ENCODE results near the gene PAPPA. TPM values are rescaled to one million over a fixed set of nuclear protein-coding genes. Genes with fewer than 3 reads are reported as not detected.

Gene PAPPA
- total RNA-seq, 1 experiment from 2014 or later, result 0.05 TPM

GRCh38 chr9:116238225-116238624 is 84.6 kb downstream of the PAPPA start (continued):
- no peak for TF ChIP-seq REST (IDR thresholded peaks at IDR 0.05; ENCODE audit: low read depth)

- no peak for ATAC-seq
- TF ChIP-seq FOSL1 (IDR thresholded peaks at IDR 0.05; ENCODE audit: low read depth), result no peak
- TF ChIP-seq POLR2A (IDR thresholded peaks at IDR 0.05; ENCODE audit: borderline replicate concordance, extremely low read depth, insufficient read depth, insufficient read length), result no peak
- TF ChIP-seq CEBPB (IDR thresholded peaks at IDR 0.05; ENCODE audit: low read depth), result no peak
- no peak for TF ChIP-seq SP1 (IDR thresholded peaks at IDR 0.05; ENCODE audit: low read depth)
- BruUV-seq (replicated peaks), result no TSS peak
These were observed 85.3 kb downstream of the PAPPA start for GRCh38 chr9:116238776-116239340.

More at GRCh38 chr9:116238776-116239340, 85.3 kb downstream of the PAPPA start:
- Histone ChIP-seq H3K4me2 (ENCODE audit: low read length) (no peak overlapping the region), H3K9ac (ENCODE audit: low read length) (no peak overlapping the region), H3K36me3 (ENCODE audit: control insufficient read depth in 1 of 2, insufficient read depth in 2 of 2, low read length in 2 of 2) (no peaks in the 10 kb centered on the region), H3K9me2 (ENCODE audit: insufficient read depth) (no peaks in the 10 kb centered on the region), H3K27ac (ENCODE audit: low read depth, low read length) (no peak overlapping the region), H4K20me1 (ENCODE audit: insufficient read depth) (no peaks in the 10 kb centered on the region), H3K9me3 (ENCODE audit: control insufficient read depth in 1 of 2, insufficient read depth in 1 of 2, low read depth in 1 of 2, low read length in 2 of 2) (no peaks in the 10 kb centered on the region), H3K79me2 (ENCODE audit: insufficient read depth, low read length) (no peaks in the 10 kb centered on the region), H2AFZ (ENCODE audit: low read depth, low read length, poor library complexity, severe bottlenecking) (no peak overlapping the region), H3K4me1 (ENCODE audit: control insufficient read depth in 1 of 2, insufficient read depth in 2 of 2, low read length in 2 of 2) (no peaks in the 10 kb centered on the region), H3K4me3 (replicated peaks in 1 of 2; ENCODE audit: low read depth in 1 of 2, low read length in 2 of 2) (no peak overlapping the region), H3K27me3 (ENCODE audit: insufficient read depth, low read length) (peaks cover 26% of the 10 kb centered on the region)
- POLR2A ChIA-PET, result no interaction called here
- intact Hi-C loops (cut with micrococcal nuclease), result no loop called here
- no peak for DNase-seq (ENCODE audit: low read depth, low spot score)
- CTCF ChIA-PET, result no interaction called here
- RAD21 ChIA-PET (ENCODE audit: low non-redundant PET in 1 of 2, low total read pairs in 2 of 2, uncharacterized antibody in 2 of 2, unreplicated experiment in 2 of 2), result no interaction called here
